GM18507 (cell line): ENCODE results near the gene PWWP2B.

Source experiments
- DNase-seq: peaks from one replicate; pipeline ENCODE4 v3.0.0; 2011; ENCODE audit warnings: low read depth; ENCODE audit not compliant: insufficient read length; ENCODE audit errors: extremely low spot score
- FAIRE-seq: peaks from 2 replicates; lab custom pipeline; 2011; peaks lifted over from hg19 to GRCh38; lab: Jason Lieb, UNC

Gene PWWP2B

DNA sequence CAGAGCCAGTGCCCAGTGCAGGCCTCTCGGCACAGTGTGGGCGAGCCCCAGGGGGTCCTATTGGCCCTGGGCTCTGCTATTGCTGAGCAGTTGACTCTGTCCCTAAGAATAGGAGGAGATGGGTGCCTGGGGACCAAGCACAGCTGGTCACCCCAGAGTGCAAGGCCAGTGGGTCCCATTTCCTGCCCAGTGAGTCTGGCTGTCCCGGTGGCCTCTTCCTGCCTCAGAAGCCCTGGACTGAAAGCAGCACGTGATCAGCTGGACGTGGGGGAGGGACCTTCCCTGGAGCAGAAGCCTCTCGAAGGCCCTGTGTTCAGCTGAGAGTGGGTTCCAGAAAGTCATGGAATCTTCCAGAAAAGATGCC is 42.0 kb downstream of the PWWP2B start:
- DNase-seq (no peak), FAIRE-seq (no peak)

DNA sequence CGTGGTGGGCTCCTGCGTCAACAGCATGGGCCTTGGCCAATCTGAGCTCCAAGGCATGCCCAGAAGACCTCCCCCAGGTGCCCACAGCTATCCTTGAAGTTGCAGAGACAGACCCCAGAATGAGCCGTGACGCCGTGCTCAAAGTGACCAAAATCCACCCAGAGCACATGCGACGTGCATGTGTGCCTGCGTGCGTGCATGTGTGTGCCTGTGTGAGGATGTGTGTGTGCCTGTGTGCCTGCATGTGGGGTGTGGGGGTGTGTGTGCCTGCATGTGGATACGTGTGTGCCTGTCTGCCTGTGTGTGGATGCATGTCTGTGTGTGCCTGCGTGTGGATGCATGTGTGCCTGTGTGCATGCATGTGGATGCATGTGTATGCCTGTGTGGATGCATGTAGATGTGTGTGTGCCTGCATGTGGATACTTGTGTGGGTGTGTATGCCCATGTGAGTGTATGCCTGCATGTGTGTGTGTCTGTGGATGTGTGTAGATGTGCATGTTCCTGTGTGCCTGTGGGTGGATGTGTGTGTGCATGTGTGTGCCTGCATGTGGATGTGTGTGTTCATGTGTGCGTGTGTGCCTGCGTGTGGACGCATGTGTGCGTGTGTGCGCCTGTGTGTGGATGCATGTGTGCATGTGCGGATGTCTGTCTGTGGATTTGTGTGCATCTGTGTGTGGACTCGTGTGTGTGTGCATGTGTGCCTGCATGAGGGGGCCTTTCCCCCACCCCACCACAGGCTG is 42.6 kb downstream of the PWWP2B start:
- FAIRE-seq = no peak
- no peak for DNase-seq

GRCh38 chr10:132440791-132441565 is 44.0 kb downstream of the PWWP2B start:
- DNase-seq = no peak

DNA sequence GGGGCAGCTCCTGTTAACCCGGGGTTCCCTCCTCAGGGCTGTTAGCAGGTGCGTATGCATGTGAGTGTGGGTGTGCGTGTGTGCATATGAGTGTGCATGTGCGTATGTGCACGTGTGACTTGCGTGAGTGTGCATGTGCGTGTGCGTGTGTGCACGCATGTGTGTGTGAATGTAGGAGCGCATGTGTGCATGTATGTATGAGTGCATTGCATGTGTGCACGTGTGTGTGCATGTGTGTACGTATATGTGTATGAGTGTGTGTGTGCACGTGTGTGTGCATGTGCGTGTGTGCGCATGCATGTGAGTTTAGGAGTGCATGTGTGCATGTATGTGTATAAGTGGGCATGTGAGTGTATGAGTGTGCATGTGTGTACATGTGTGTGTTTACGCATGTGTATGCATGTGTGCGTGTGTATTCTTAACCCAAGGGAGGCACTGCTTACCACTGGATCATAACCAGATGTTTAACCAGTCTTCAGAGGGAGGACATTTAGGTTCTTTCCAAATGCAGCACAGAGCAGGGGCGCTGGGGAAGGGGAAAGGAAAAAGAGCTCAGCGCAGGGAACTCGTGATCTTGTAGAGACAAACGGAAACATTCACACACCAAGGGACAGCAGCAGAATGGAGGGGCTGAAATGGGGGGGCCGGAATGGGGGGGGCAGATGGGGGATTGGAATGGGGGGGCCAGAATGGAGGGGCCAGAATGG is 45.0 kb downstream of the PWWP2B start:
- DNase-seq = no peak
- no peak for FAIRE-seq

More at GRCh38 chr10:132440791-132441565, 44.0 kb downstream of the PWWP2B start:
- FAIRE-seq = no peak

DNA sequence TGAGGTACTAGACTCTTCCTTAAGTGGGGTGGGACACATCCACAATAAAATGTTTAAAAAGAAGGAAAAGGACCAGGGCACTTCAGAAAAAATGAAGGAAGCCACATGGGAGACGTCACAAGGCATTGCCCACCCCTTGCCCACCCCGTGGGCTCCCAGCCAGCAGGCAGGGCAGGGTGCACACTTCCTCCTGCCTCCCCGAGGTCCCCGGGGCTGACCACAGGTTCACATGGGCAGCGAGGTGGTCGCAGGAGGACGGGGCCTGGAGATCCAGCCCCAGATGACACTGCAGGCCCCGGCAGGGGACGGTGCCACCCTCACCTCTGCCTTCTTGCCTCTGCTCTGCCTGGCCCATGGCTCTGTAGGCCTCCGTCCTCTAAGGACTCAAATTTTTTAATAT is 45.6 kb downstream of the PWWP2B start:
- FAIRE-seq (no peak), DNase-seq (no peak)

DNA sequence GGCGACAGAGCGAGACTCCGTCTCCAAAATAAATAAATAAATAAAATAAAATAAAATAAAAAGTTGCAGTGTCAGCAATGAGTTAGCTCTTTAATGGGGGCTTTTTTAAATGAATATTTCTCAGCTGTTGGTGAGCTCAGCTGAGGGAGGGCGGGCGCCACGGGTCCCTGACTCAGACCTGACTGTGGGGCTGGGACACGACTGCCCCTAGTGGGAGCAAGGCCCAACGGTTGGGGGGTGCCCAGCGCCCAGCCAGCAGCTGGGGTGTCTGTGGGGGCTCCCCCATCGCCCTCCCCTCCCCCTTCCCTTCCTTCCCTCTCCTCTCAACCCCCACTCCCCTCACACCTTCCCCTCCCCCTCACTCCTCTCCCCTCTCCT is 46.6 kb downstream of the PWWP2B start:
- no peak for DNase-seq
- no peak for FAIRE-seq

GRCh38 chr10:132443983-132444876 is 47.2 kb downstream of the PWWP2B start:
- FAIRE-seq (no peak), DNase-seq (no peak)

DNA sequence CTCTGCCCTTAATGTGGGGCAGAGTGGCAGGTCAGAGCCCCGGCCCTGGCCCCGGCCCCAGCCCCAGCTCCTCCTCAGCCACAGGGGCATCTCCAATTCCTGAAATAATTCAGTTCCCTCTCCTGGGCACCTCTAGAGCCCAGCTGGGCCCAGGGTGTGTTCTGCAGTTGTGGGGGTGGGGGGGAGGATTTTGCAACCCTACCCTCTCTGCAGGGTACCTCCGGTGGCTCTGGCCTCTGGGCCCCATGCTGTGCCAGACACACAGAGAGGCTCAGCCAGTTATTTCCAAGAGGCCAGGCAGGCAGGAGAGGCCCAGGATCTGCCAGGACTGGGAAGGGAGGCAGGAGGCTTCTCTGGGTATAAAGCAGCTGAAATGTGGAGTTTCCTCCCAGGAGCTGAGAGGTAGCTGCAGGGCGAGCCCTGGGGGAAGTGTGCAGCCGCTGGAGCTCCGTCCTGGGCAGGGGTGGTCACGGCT is 47.9 kb downstream of the PWWP2B start:
- DNase-seq = no peak
- no peak for FAIRE-seq

- no peak for DNase-seq
- no peak for FAIRE-seq
These were observed 48.7 kb downstream of the PWWP2B start for GRCh38 chr10:132445516-132446194.

- FAIRE-seq = no peak
These were observed 49.2 kb downstream of the PWWP2B start for GRCh38 chr10:132446195-132446581.

DNA sequence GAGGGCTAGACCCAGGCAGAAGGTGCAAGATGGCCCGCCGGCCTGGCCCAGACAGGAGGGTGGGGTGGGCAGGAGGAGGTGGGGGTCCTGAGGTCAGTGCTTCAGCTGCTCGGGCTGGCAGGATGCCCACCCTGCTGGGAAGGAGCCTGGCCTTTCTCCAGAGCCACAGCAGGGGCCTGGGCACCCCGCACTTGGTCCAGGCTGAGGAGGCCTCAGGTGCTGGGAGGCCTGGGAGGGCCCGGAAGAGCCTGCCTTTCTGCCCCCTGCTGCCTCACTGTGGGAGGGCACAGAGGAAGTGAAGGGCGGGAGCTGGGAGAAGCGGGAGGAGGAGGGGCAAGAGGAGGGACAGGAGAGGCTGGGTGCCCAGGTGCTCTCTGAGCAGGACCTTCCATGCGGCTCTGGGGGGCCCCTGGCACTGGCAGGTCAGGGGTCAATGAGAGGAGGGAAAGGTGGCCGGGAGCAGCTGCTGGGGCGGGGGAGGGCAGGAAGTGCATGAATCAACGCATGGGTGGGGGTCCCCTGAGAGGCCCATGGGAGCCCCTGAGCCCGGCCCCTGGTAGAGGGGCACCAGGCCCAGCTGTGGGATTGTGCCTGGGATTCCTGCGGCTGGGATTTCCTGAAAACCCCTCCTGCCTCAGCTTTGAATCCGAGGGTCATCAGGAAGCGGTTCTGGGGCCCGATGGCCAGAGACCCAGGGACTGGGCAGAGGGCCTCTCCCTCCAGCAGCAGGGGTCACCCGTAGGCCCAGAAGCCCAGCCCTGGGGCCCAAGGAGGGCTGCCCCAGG is 49.9 kb downstream of the PWWP2B start:
- DNase-seq (no peak), FAIRE-seq (peak; percentile 75)

More at GRCh38 chr10:132446195-132446581, 49.2 kb downstream of the PWWP2B start:
- DNase-seq = no peak

- DNase-seq = no peak
- FAIRE-seq = no peak
These were observed 50.6 kb downstream of the PWWP2B start for GRCh38 chr10:132447446-132448247.

DNA sequence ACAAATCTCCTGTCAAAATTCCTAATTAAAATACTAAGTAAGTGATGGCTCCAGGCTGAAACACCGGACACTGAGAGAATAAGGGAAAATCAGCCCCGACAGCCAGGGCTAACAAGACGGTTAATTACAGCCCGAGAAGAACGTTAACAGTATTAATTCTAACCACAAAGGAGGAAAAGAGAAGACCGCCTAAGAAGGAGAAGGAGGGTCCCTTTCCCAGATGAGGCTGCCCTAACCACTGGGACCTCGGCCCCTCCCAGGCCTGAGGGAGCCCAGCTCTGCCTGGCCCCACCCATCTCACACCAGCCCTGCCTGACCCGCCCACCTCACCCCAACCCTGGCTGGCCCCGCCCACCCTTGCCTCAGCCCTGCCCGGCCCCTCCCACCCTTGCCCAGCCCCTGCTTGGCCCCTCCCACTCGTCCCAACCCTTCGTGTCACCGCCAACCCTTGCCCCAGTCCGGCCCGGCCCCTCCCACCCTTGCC is 51.3 kb downstream of the PWWP2B start:
- FAIRE-seq = peak; percentile 64
- DNase-seq = no peak

DNA sequence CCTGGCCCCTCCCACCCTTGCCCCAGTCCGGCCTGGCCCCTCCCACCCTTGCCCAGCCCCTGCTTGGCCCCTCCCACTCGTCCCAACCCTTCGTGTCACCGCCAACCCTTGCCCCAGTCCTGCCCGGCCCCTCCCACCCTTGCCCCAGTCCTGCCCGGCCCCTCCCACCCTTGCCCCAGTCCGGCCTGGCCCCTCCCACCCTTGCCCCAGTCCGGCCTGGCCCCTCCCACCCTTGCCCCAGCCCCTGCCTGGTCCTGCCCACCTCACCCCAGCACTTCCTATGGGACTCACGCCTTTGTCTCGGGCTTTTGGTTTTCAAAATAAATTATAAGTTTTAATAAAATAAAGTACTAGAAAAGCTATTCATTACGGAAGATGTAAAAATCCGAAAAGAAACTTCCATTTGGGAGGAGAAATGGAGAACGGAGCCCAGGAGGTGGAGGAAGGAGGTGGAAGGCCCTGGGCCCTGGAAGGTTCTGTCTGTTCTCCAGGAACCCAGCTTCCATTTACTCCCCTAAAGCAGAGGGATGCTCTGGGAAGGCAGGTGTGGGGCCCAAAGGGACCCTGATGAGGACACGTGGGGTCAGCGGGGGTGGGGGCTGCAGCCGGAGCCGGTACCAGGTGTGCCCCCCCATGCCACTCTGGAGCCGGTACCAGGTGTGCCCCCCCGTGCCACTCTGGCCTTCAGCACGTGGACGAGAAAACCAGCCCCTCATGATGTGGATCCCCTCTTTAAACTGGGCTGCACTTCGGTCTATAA is 52.2 kb downstream of the PWWP2B start:
- no peak for DNase-seq
- peak; percentile 47 for FAIRE-seq

DNA sequence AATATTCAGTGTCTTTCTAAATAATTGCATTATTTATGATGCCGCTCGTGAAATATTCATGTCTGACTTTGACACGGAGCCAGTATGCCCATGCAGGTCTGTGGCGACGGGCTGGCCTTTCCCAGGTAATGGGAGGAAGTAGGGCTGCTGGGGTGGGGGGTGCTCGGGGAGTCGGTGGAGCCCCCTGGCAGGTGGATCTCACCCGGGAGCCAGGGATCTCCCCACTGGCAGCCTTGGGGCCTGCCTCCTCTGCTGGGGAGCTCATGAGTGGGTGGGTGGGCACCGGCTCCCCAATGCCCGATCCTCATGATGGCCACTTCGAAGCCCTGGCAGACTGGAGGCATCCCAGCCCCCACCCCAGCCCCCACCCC is 52.8 kb downstream of the PWWP2B start:
- DNase-seq (no peak), FAIRE-seq (no peak)

DNA sequence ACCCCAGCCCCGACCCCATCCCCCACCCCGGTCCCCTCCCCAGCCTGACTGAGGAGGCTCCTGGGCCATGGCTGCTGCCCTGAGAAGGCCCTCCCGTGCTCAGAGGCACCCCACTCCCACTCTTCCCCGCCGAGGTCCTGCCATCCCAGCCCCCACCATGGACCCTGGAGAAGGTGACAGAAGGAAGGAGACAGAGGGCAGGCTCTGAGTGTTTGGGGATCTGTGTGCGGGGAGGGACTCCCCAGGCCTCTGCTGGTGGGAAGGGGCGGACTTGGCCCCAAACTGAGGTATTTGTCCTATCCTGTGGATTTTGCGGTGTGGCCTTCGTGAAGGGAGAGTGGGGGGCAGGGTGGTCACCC is 53.4 kb downstream of the PWWP2B start:
- FAIRE-seq (no peak), DNase-seq (no peak)
